ENCODE data around the gene FBXL15. TPM values are rescaled to one million over a fixed set of nuclear protein-coding genes. Genes with fewer than 3 reads are reported as not detected.
"Not testable (repeated sequence)": the region's sequence is repeated elsewhere in the genome, so short reads cannot be mapped to it uniquely, and the experiment has no call there.

The FBXL15 gene
- total and polyA plus RNA-seq, 9 of the 15 experiments (the other 6 are each of a cell fraction or from before 2014, with no cell fraction given), result 0.08 to 25.9 (median 3.5) TPM

DNA sequence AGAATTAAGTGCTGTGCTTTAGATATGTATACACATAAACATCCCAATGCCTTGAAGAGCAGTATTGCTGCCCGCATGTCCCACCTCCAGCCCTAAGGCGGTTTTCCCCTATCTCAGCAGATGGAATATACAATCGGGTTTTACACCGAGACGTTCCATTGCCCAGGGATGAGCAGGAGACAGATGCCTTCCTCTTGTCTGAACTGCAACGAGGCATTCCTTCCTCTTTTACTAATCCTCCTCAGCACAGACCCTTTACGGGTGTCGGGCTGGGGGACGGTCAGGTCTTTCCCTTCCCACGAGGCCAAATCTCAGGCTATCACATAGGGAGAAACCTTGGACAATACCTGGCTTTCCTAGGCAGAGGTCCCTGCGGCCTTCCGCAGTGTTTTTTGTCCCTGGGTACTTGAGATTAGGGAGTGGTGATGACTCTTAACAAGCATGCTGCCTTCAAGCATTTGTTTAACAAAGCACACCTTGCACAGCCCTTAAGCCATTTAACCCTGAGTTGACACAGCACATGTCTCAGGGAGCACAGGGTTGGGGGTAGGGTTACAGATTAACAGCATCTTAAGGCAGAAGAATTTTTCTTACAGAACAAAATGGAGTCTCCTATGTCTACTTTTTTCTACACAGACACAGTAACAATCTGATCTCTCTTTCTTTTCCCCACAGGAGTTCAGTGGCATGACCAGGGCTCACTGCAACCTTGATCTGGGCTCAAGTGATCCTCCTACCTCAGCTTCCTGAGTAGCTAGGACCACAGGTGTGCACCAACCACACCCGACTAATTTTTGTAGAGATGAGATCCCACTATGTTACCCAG lies 34.2 kb downstream of the FBXL15 start (continued):
- TF ChIP-seq, protein P1, sequence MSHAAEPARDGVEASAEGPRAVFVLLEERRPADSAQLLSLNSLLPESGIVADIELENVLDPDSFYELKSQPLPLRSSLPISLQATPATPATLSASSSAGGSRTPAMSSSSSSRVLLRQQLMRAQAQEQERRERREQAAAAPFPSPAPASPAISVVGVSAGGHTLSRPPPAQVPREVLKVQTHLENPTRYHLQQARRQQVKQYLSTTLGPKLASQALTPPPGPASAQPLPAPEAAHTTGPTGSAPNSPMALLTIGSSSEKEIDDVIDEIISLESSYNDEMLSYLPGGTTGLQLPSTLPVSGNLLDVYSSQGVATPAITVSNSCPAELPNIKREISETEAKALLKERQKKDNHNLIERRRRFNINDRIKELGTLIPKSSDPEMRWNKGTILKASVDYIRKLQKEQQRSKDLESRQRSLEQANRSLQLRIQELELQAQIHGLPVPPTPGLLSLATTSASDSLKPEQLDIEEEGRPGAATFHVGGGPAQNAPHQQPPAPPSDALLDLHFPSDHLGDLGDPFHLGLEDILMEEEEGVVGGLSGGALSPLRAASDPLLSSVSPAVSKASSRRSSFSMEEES (CRISPR knock-in tag; IDR thresholded peaks at IDR 0.05), result peak; percentile 20; the same call in 1 of the 2 replicates
- TF ChIP-seq, protein P2, sequence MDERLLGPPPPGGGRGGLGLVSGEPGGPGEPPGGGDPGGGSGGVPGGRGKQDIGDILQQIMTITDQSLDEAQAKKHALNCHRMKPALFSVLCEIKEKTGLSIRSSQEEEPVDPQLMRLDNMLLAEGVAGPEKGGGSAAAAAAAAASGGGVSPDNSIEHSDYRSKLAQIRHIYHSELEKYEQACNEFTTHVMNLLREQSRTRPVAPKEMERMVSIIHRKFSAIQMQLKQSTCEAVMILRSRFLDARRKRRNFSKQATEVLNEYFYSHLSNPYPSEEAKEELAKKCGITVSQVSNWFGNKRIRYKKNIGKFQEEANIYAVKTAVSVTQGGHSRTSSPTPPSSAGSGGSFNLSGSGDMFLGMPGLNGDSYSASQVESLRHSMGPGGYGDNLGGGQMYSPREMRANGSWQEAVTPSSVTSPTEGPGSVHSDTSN (CRISPR knock-in tag; IDR thresholded peaks at IDR 0.05; ENCODE audit: low read depth), result not testable (repeated sequence)
- TF ChIP-seq, protein P2 (tag; conservative IDR thresholded peaks at IDR 0.05; ENCODE audit: low read depth), result 0 out of 2 replicates have a peak, but pooled peaks have one; percentile 40
- TF ChIP-seq, protein P3, sequence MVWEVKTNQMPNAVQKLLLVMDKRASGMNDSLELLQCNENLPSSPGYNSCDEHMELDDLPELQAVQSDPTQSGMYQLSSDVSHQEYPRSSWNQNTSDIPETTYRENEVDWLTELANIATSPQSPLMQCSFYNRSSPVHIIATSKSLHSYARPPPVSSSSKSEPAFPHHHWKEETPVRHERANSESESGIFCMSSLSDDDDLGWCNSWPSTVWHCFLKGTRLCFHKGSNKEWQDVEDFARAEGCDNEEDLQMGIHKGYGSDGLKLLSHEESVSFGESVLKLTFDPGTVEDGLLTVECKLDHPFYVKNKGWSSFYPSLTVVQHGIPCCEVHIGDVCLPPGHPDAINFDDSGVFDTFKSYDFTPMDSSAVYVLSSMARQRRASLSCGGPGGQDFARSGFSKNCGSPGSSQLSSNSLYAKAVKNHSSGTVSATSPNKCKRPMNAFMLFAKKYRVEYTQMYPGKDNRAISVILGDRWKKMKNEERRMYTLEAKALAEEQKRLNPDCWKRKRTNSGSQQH (CRISPR knock-in tag; IDR thresholded peaks at IDR 0.05), result peak; percentile 96
- TF ChIP-seq, protein P4, sequence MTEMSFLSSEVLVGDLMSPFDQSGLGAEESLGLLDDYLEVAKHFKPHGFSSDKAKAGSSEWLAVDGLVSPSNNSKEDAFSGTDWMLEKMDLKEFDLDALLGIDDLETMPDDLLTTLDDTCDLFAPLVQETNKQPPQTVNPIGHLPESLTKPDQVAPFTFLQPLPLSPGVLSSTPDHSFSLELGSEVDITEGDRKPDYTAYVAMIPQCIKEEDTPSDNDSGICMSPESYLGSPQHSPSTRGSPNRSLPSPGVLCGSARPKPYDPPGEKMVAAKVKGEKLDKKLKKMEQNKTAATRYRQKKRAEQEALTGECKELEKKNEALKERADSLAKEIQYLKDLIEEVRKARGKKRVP (CRISPR knock-in tag; IDR thresholded peaks at IDR 0.05), result peak; percentile 77
- TF ChIP-seq ZNF324 (CRISPR knock-in tag; IDR thresholded peaks at IDR 0.05) (peak; percentile 65), ZNF707 (CRISPR knock-in tag; conservative IDR thresholded peaks at IDR 0.05) (peak; percentile 71), ZNF212 (CRISPR knock-in tag; IDR thresholded peaks at IDR 0.05) (0 out of 2 replicates have a peak, but pooled peaks have one; percentile 49), HDAC8 (tag; IDR thresholded peaks at IDR 0.05) (peak; percentile 97), ATF1 (tag; IDR thresholded peaks at IDR 0.05) (peak; percentile 9; the same call in 1 of the 2 replicates), ZNF41 (CRISPR knock-in tag; conservative IDR thresholded peaks at IDR 0.05) (peak; percentile 79), DMBX1 (CRISPR knock-in tag; IDR thresholded peaks at IDR 0.05; ENCODE audit: borderline replicate concordance) (peak; percentile 99), BACH1 (tag; IDR thresholded peaks at IDR 0.05) (peak; percentile 78; the same call in 1 of the 2 replicates)
- TF ChIP-seq ATF1 (CRISPR knock-in tag; IDR thresholded peaks at IDR 0.05), result not testable (repeated sequence)
- TF ChIP-seq, protein P5, sequence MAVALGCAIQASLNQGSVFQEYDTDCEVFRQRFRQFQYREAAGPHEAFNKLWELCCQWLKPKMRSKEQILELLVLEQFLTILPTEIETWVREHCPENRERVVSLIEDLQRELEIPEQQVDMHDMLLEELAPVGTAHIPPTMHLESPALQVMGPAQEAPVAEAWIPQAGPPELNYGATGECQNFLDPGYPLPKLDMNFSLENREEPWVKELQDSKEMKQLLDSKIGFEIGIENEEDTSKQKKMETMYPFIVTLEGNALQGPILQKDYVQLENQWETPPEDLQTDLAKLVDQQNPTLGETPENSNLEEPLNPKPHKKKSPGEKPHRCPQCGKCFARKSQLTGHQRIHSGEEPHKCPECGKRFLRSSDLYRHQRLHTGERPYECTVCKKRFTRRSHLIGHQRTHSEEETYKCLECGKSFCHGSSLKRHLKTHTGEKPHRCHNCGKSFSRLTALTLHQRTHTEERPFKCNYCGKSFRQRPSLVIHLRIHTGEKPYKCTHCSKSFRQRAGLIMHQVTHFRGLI (CRISPR knock-in tag; IDR thresholded peaks at IDR 0.05), result peak; percentile 92
- TF ChIP-seq, protein P6, sequence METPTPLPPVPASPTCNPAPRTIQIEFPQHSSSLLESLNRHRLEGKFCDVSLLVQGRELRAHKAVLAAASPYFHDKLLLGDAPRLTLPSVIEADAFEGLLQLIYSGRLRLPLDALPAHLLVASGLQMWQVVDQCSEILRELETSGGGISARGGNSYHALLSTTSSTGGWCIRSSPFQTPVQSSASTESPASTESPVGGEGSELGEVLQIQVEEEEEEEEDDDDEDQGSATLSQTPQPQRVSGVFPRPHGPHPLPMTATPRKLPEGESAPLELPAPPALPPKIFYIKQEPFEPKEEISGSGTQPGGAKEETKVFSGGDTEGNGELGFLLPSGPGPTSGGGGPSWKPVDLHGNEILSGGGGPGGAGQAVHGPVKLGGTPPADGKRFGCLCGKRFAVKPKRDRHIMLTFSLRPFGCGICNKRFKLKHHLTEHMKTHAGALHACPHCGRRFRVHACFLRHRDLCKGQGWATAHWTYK (CRISPR knock-in tag; IDR thresholded peaks at IDR 0.05), result peak; percentile 95
